Measurements from ENCODE around the gene SOD3.

DNA sequence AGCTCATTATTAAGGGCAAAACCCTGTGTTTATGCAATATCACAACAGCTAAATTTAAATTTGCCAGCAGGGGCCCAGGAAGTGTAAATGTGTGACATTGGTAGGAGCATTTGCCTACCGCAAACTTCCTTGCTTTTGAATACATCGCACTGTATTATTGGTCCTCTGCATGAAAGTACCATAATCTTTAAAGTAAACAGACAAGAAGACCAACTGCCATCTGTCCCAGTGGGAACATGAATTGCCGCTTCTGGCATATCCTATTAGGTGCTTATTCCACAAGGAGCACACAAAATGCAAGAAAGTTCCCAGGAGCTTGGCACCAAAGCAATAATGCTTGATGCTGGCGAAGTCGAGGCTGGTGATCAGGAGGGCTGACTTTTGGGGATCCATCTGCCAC lies 51.3 kb downstream of the SOD3 start:
- no peak for TF ChIP-seq POLR2A (IDR thresholded peaks at IDR 0.05)
- TF ChIP-seq, protein P1, sequence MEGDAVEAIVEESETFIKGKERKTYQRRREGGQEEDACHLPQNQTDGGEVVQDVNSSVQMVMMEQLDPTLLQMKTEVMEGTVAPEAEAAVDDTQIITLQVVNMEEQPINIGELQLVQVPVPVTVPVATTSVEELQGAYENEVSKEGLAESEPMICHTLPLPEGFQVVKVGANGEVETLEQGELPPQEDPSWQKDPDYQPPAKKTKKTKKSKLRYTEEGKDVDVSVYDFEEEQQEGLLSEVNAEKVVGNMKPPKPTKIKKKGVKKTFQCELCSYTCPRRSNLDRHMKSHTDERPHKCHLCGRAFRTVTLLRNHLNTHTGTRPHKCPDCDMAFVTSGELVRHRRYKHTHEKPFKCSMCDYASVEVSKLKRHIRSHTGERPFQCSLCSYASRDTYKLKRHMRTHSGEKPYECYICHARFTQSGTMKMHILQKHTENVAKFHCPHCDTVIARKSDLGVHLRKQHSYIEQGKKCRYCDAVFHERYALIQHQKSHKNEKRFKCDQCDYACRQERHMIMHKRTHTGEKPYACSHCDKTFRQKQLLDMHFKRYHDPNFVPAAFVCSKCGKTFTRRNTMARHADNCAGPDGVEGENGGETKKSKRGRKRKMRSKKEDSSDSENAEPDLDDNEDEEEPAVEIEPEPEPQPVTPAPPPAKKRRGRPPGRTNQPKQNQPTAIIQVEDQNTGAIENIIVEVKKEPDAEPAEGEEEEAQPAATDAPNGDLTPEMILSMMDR (IDR thresholded peaks at IDR 0.05) = no peak

Data from gastroesophageal sphincter (tissue), 3 donors.